K562 (cell line): Measurements from ENCODE around the gene AHCYL1. TPM values are rescaled to one million over a fixed set of nuclear protein-coding genes. Genes with fewer than 3 reads are reported as not detected.

ENCODE experiments used
- ATAC-seq: fragments of 200-7000 bp; cut with Tn5 transposase; 3 replicates; pipeline ENCODE4 v1.9.1; 2020; ENCODE audit warnings: moderate library complexity
- BruUV-seq: library from RNA; stranded (reverse); fragments of 400-500 nt; replicated peaks from 2 replicates; lab custom pipeline; 2021; lab: Mats Ljungman, UMichigan
- CTCF ChIA-PET: fragments of 300-600 bp; formaldehyde crosslinking; extraction: SDS; loops from one replicate; lab custom pipeline; 2021; ENCODE audit warnings: low intra/inter-chr PET ratio; lab: Yijun Ruan, JAX
- POLR2A ChIA-PET: fragments of 300-600, 350-650 bp; sonication (Branson Sonifier 250); formaldehyde crosslinking; extraction: SDS; loops from one replicate; lab custom pipeline; 2021; ENCODE audit warnings: antibody characterized with exemption, inconsistent platforms; lab: Yijun Ruan, JAX
- DNase-seq, 4 experiments: peaks; one replicate each; pipeline versions ENCODE4 v3.0.0 to v3.0.0-alpha.2; 2011 to 2018; ENCODE audit warnings: low spot score in 3 of 4, mixed read lengths in 3 of 4; ENCODE audit errors: extremely low read depth in 1 of 4
- FAIRE-seq: peaks from 2 replicates; lab custom pipeline; 2011; peaks lifted over from hg19 to GRCh38; lab: Jason Lieb, UNC
- H2AFZ ChIP-seq: 2 replicates; pipeline ENCODE4 v1.6.0; 2011; ENCODE audit warnings: low read depth, low read length, control low read depth, inconsistent platforms
- H3K27ac ChIP-seq: fragments of 200-600 bp; 3 replicates; pipeline ENCODE4 v1.8.0; 2011; ENCODE audit warnings: low read depth, mild to moderate bottlenecking, control low read depth, inconsistent platforms, low read length, moderate library complexity, mixed read lengths; ENCODE audit errors: extremely low read depth
- H3K27me3 ChIP-seq, 2 experiments: fragments of 300-600 bp in 1 of 2; 2 replicates in 1 of 2; 3 replicates in 1 of 2; pipeline versions ENCODE4 v1.6.0 to v1.8.0; 2011; ENCODE audit warnings: inconsistent platforms in 2 of 2, low read length in 2 of 2, mild to moderate bottlenecking in 1 of 2, mixed read lengths in 1 of 2, moderate library complexity in 1 of 2; ENCODE audit not compliant: control insufficient read depth in 2 of 2, insufficient read depth in 2 of 2
- H3K36me3 ChIP-seq: fragments of 300-600 bp; 3 replicates; pipeline ENCODE4 v1.8.0; 2011; ENCODE audit warnings: mild to moderate bottlenecking, low read length, inconsistent platforms; ENCODE audit not compliant: control insufficient read depth, insufficient read depth
- H3K4me1 ChIP-seq, 2 experiments: fragments of 200-600 bp in 1 of 2; replicated peaks in 1 of 2; 2 replicates in 1 of 2; 3 replicates in 1 of 2; pipeline versions ENCODE4 v1.5.1 to v1.8.0; 2011; ENCODE audit warnings: inconsistent platforms in 2 of 2, low read length in 2 of 2, mild to moderate bottlenecking in 1 of 2, mixed read lengths in 1 of 2, moderate library complexity in 1 of 2; ENCODE audit not compliant: control insufficient read depth in 2 of 2, insufficient read depth in 2 of 2
- H3K4me2 ChIP-seq: 2 replicates; pipeline ENCODE4 v1.6.1; 2011; ENCODE audit warnings: low read length, control low read depth, inconsistent platforms, mixed read lengths; ENCODE audit not compliant: insufficient read depth
- H3K4me3 ChIP-seq: fragments of 200-600 bp; sonication (generic), shearing (Covaris generic); 2 replicates; pipeline ENCODE4 v1.5.1; 2016; ENCODE audit warnings: control low read depth, inconsistent platforms
- H3K79me2 ChIP-seq: fragments of 200-600 bp; 3 replicates; pipeline ENCODE4 v1.8.0; 2011; ENCODE audit warnings: low read length, inconsistent platforms; ENCODE audit not compliant: control insufficient read depth, insufficient read depth
- H3K9ac ChIP-seq, 2 experiments: 2 replicates each; pipeline versions ENCODE4 v1.6.0 to v1.6.1; 2011; ENCODE audit warnings: low read depth in 2 of 2, low read length in 2 of 2, control low read depth in 1 of 2, inconsistent platforms in 1 of 2, mild to moderate bottlenecking in 1 of 2, mixed read lengths in 1 of 2; ENCODE audit not compliant: insufficient read depth in 1 of 2
- H3K9me1 ChIP-seq: one replicate; pipeline ENCODE4 v1.6.0; 2011; ENCODE audit warnings: inconsistent platforms, mild to moderate bottlenecking, low read length, moderate library complexity; ENCODE audit not compliant: control insufficient read depth, insufficient read depth
- H3K9me3 ChIP-seq: replicated peaks from 2 replicates; pipeline ENCODE4 v1.5.1; 2011; ENCODE audit warnings: low read depth, low read length, inconsistent platforms; ENCODE audit not compliant: control insufficient read depth, insufficient read depth
- H4K20me1 ChIP-seq: replicated peaks from 2 replicates; pipeline ENCODE4 v1.6.1; 2011; ENCODE audit warnings: low read length, inconsistent platforms, mixed read lengths; ENCODE audit not compliant: control insufficient read depth, insufficient read depth
- CHD2 ChIP-seq: IDR thresholded peaks from 2 replicates; pipeline ENCODE4 v1.6.1; 2011; ENCODE audit warnings: low read depth, low read length
- ETS2 ChIP-seq: IDR thresholded peaks from 2 replicates; pipeline ENCODE4 v1.6.1; 2016; ENCODE audit warnings: borderline replicate concordance, missing genetic modification characterization, mild to moderate bottlenecking, moderate library complexity, missing compliant biosample characterization; ENCODE audit not compliant: poor library complexity, severe bottlenecking
- FOS ChIP-seq: IDR thresholded peaks from 3 replicates; pipeline ENCODE4 v1.6.1; 2011; ENCODE audit not compliant: insufficient read length; ENCODE audit errors: extremely low read depth
- GATAD2B ChIP-seq: fragments of 450-650 bp; IDR thresholded peaks from 2 replicates; pipeline ENCODE4 v1.6.1; 2017; ENCODE audit warnings: mild to moderate bottlenecking, borderline replicate concordance
- JUN ChIP-seq, 2 experiments: sonication (generic) in 1 of 2; formaldehyde crosslinking in 1 of 2; IDR thresholded peaks; 2 replicates each; pipeline versions ENCODE4 v1.6.1 to v1.8.0; 2012 to 2022; ENCODE audit warnings: borderline replicate concordance in 2 of 2, mild to moderate bottlenecking in 2 of 2, improper control_type of control experiment in 1 of 2, low read depth in 1 of 2, low read length in 1 of 2, missing genetic modification reagents in 1 of 2
- MEF2A ChIP-seq: IDR thresholded peaks from 2 replicates; pipeline ENCODE4 v1.6.1; 2011; ENCODE audit warnings: low read depth, mild to moderate bottlenecking, low read length, moderate library complexity; ENCODE audit not compliant: control insufficient read depth
- NFIC ChIP-seq: fragments of 450-650 bp; IDR thresholded peaks from 2 replicates; pipeline ENCODE4 v1.6.1; 2017; ENCODE audit warnings: mild to moderate bottlenecking, inconsistent platforms
- PCBP1 ChIP-seq: fragments of 200-400 bp; formaldehyde crosslinking; IDR thresholded peaks from 2 replicates; pipeline ENCODE4 v1.6.1; 2018; ENCODE audit warnings: mild to moderate bottlenecking, low read depth, low read length; ENCODE audit not compliant: poor library complexity, severe bottlenecking
- POLR2AphosphoS2 ChIP-seq: IDR thresholded peaks from 2 replicates; pipeline ENCODE4 v1.6.1; 2012; ENCODE audit warnings: low read length, improper control_type of control experiment
- TEAD2 ChIP-seq: fragments of 450-650 bp; IDR thresholded peaks from 2 replicates; pipeline ENCODE4 v1.6.1; 2016; ENCODE audit warnings: missing genetic modification characterization, control low read depth, missing compliant biosample characterization
- XRCC3 ChIP-seq: fragments of 450-650 bp; IDR thresholded peaks from 2 replicates; pipeline ENCODE4 v1.6.1; 2017; ENCODE audit warnings: mild to moderate bottlenecking, moderate library complexity
- ZNF140 ChIP-seq: fragments of 250-450 bp; sonication (Bioruptor Pico); IDR thresholded peaks from 2 replicates; pipeline ENCODE4 v1.8.0; 2021; ENCODE audit warnings: moderate library complexity, mild to moderate bottlenecking, inconsistent platforms
- ZNF347 ChIP-seq: fragments of 450-650 bp; formaldehyde crosslinking; IDR thresholded peaks from 2 replicates; pipeline ENCODE4 v1.4.0; 2020; ENCODE audit warnings: low read depth, mild to moderate bottlenecking, moderate library complexity
- ZNF766 ChIP-seq: fragments of 200-800 bp; sonication (Bioruptor generic); conservative IDR thresholded peaks from 2 replicates; pipeline ENCODE4 v1.6.1; 2016; ENCODE audit warnings: missing genetic modification characterization, missing compliant biosample characterization
- WGBS: fragments of 100-300 bp; shearing (Covaris generic); methylation state at CpG from one replicate; pipeline ENCODE4 v1.1.6; 2016; ENCODE audit warnings: low coverage, mixed read lengths; ENCODE audit not compliant: insufficient coverage; ENCODE audit errors: missing lambda C conversion rate; 5-methylcytosine and 5-hydroxymethylcytosine counted together
- in situ Hi-C: fragments of 300-500 bp; cut with MboI; formaldehyde crosslinking; loops from 4 replicates; pipeline ENCODE4 v1.15.0; 2018; ENCODE audit warnings: inconsistent platforms, mixed read lengths
- intact Hi-C: fragments of 100-400 bp; cut with micrococcal nuclease; formaldehyde crosslinking; loops from 2 replicates; pipeline ENCODE4 v1.14.2; 2022
- polyA plus RNA-seq, 8 experiments: library from polyadenylated mRNA; depleted of rRNA in 4 of 8; stranded (reverse) in 5 of 8; unstranded in 3 of 8; fragments of >200 nt; fragmentation: Nextera tagmentation in 2 of 8; fragmentation: Illumina TruSeq in 1 of 8; extraction: Ambion mirVana in 2 of 8; extraction: Trizol in 1 of 8; gene quantifications; 2 replicates each; pipeline versions ENCODE4 v1.2.1 to v1.2.3, GENCODE V29; 2011 to 2014; ENCODE audit warnings: inconsistent platforms in 1 of 8, missing spikeins in 1 of 8
- total RNA-seq, 7 experiments: library from RNA; depleted of rRNA in 6 of 7; stranded (reverse); fragments of >200 nt in 6 of 7; fragmentation: Illumina TruSeq in 2 of 7; extraction: Trizol in 2 of 7; gene quantifications; 2 replicates each; pipeline versions ENCODE4 v1.2.1 to v1.2.3, GENCODE V29; 2011 to 2021; ENCODE audit warnings: low replicate concordance in 1 of 7
- TF ChIP-seq, protein P1 (sequence below): fragments of 450-650 bp; formaldehyde crosslinking; IDR thresholded peaks from 2 replicates; pipeline ENCODE4 v1.4.0; 2022; ENCODE audit warnings: missing genetic modification characterization
- TF ChIP-seq, protein P2 (sequence below): sonication (generic); formaldehyde crosslinking; IDR thresholded peaks from 2 replicates; pipeline ENCODE4 v1.8.0; 2022; ENCODE audit warnings: mild to moderate bottlenecking, low read depth, missing genetic modification reagents

Gene AHCYL1
- total and polyA plus RNA-seq, 9 of the 15 experiments (the other 6 are each of a cell fraction or from before 2014, with no cell fraction given): 27.3 to 118 (median 44.5) TPM

- TF ChIP-seq PCBP1 (no peak), XRCC3 (no peak), NFIC (peak; percentile 47), FOS (no peak), JUN (IDR thresholded peaks at IDR 0.05; ENCODE audit: borderline replicate concordance, low read depth, low read length) (no peak), JUN (CRISPR knock-in tag; IDR thresholded peaks at IDR 0.05; ENCODE audit: borderline replicate concordance) (no peak), ZNF140 (CRISPR knock-in tag) (no peak)
- TF ChIP-seq, protein P1, sequence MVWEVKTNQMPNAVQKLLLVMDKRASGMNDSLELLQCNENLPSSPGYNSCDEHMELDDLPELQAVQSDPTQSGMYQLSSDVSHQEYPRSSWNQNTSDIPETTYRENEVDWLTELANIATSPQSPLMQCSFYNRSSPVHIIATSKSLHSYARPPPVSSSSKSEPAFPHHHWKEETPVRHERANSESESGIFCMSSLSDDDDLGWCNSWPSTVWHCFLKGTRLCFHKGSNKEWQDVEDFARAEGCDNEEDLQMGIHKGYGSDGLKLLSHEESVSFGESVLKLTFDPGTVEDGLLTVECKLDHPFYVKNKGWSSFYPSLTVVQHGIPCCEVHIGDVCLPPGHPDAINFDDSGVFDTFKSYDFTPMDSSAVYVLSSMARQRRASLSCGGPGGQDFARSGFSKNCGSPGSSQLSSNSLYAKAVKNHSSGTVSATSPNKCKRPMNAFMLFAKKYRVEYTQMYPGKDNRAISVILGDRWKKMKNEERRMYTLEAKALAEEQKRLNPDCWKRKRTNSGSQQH: no peak
Measured at GRCh38 chr1:109976762-109977161, 7.8 kb upstream of the AHCYL1 start (continued).

DNA sequence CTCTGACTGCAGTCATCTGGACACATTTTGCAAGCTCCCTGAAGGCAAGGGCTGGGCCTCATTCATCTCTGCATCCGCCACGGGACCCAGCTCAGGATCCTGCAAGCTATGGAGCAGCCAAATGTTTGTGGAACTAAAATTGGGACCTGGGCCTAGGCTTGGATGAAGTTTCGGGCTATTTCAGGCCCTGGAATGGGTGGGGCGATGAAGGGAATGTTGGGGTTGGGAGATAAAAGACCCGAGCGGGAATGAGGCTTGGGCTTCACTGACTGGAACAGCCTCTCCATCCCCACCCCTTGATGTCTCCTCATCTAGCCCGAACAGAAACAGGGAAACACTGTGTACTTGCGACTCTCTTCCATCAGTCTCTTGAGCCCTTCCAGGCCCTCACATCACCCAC lies 7.3 kb upstream of the AHCYL1 start:
- intact Hi-C loops: no loop called here
- peaks cover 21 to 24% of the 10 kb centered on the region in 2 experiments for H3K4me1 ChIP-seq
- no peak overlapping the region for H3K4me3 ChIP-seq
- 79% methylated on average over 8 of the region's 8 CpGs for WGBS
- H3K9me3 ChIP-seq: 0 out of 2 replicates have a peak, but pooled peaks cover 3% of the 10 kb centered on the region
- H4K20me1 ChIP-seq: no peaks in the 10 kb centered on the region
- no peak overlapping the region for H3K27ac ChIP-seq
- no peak overlapping the region for H3K9ac ChIP-seq
- ChIA-PET CTCF (no interaction called here), POLR2A (interaction anchor here (0.7 to 1.5 kb wide), 4 partner anchors 8 to 186 kb away, joined by 3 to 4 read pairs (median 4); no protein-coding TSS in a partner anchor)
- no peak overlapping the region for H3K4me2 ChIP-seq
- no peak for DNase-seq
- no peaks in the 10 kb centered on the region for H3K9me1 ChIP-seq
- H3K79me2 ChIP-seq: no peaks in the 10 kb centered on the region
- BruUV-seq: no TSS peak
- H3K27me3 ChIP-seq: no peaks in the 10 kb centered on the region
- ATAC-seq: no peak
- H3K36me3 ChIP-seq: no peaks in the 10 kb centered on the region
- in situ Hi-C loops: no loop called here
- H2AFZ ChIP-seq: peak overlapping the region; percentile 20; the same call in 1 of the 2 replicates
- FAIRE-seq: no peak
- no peak for TF ChIP-seq ZNF766
- TF ChIP-seq, protein P2, sequence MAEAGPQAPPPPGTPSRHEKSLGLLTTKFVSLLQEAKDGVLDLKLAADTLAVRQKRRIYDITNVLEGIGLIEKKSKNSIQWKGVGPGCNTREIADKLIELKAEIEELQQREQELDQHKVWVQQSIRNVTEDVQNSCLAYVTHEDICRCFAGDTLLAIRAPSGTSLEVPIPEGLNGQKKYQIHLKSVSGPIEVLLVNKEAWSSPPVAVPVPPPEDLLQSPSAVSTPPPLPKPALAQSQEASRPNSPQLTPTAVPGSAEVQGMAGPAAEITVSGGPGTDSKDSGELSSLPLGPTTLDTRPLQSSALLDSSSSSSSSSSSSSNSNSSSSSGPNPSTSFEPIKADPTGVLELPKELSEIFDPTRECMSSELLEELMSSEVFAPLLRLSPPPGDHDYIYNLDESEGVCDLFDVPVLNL: no peak
- no peak for TF ChIP-seq ZNF347
- no peak for TF ChIP-seq MEF2A
- no peak for TF ChIP-seq CHD2
- no peak for TF ChIP-seq ETS2 (tag)
- TF ChIP-seq GATAD2B: no peak
- TF ChIP-seq TEAD2 (tag): no peak
- TF ChIP-seq POLR2AphosphoS2: no peak
